T follicular helper cell (primary cell): ENCODE results near the gene TNFSF18.
"Not testable (repeated sequence)": the region's sequence is repeated elsewhere in the genome, so short reads cannot be mapped to it uniquely, and the experiment has no call there.

Source experiments
- DNase-seq: peaks from one replicate; pipeline ENCODE4 v3.0.0-alpha.2; 2020; ENCODE audit warnings: low read depth
- total RNA-seq, 2 experiments: gene quantifications; one replicate each; lab custom pipeline; 2026; lab: John Stamatoyannopoulos, UW

Gene TNFSF18, protein sequence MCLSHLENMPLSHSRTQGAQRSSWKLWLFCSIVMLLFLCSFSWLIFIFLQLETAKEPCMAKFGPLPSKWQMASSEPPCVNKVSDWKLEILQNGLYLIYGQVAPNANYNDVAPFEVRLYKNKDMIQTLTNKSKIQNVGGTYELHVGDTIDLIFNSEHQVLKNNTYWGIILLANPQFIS
- 0 to 0.04 reads per million in 2 experiments for total RNA-seq

DNA sequence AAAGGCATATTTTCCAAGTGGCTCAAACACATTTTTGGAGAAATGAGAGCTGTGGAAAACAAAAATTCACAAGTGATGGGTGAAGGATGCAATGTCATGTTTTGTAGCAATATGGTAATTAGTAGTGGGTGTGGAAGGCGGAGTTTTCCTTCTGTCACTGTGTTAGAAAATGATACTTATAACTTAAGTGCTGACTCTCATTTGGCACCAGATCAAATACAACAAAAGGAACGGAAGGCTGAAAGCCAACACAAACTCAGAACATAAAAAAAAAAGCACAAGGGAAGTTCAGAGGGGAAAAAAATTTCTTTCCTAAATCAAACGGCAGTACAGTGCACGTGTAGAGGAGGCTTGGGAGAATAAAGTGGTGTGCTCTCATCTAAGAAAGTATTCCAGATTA lies at the start of gene TNFSF18:
TSS of gene TNFSF18 (minus strand) at position 77 of the 400 bp plus-strand sequence. CDS start at position 32, 45 bp downstream.
- no peak for DNase-seq

DNA sequence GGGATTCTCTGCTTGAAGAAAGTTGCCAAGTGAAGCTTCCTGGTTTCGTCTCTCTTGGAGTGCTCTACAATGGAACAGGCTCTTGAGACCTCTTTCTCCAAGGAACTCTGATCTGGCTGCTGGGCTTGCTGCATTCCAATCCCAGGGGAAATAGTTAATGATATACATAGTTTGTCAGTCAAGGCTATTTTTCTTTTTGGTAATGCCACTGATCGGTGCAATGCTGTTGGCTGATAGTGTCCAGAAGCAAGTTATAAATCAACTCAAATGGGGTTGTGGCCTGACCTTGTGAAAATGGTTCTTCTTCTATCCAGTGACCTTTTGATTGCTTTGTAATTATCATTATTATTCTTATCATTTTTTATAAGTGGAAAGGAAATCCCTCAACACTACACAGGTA lies 48.4 kb upstream of the TNFSF18 start:
- no peak for DNase-seq

DNA sequence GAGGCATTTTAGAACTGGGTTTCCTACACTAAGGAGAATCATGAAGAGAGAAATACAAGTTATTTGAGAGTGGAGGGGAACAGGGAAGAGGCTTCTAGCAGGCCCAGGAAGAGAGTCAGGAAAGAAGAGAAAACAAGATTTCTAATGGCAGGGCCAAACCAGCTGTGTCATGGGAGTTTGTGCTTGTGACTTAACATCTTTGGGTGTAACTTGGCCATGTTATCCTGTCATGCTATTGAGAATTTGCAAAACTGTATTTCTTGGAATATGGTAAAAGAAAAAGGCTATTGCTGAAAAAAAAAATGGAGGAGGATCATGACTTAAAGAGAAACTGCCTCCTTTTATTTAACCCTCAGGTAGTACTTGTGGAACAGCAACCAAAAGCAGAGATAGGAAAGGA lies 47.4 kb upstream of the TNFSF18 start:
- no peak for DNase-seq

DNA sequence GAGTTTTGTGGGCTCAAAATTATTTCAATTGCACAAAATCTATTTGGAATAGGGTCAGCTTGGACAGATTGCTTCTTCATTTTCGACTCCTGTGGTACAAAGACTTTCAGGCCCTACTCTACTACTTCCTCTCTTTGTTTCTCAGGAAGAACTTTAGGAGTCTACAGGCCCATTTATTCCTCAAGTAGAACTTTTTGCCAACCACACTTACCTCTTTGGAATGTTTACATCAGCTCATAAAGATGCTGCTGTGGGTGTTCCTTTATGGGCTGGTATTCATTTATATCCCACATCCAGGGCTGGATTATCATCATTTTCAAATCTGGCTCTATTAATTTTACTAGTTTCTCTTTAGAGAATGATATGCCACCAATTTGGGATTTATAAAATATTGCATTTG lies 46.3 kb upstream of the TNFSF18 start:
- DNase-seq: no peak

DNA sequence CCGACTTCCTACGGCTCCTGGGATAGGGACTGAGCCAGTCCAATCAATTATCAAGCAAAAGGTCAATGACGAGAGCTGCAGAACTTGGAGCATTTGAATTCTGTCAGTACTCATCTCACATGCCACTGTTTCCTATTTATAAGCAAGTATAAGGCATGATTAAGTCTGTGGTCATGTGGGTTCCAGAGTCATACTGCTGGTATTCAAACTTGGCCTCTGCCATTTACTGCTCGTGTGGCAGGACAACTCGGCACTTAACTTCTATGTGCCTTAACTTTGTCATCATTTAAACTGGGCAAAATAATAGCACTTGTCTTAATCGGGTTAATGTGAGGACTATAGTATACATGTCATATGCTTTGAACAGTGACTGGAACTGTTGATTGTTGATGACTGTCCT lies 44.9 kb upstream of the TNFSF18 start:
- no peak for DNase-seq

- no peak for DNase-seq
These were observed 43.8 kb upstream of the TNFSF18 start for GRCh38 chr1:173094541-173094940.

GRCh38 chr1:173093691-173094445 lies 43.1 kb upstream of the TNFSF18 start:
- DNase-seq: no peak

- no peak for DNase-seq
These were observed 33.6 kb upstream of the TNFSF18 start for GRCh38 chr1:173084292-173084691.

GRCh38 chr1:173082913-173083312 lies 32.2 kb upstream of the TNFSF18 start:
- no peak for DNase-seq

DNA sequence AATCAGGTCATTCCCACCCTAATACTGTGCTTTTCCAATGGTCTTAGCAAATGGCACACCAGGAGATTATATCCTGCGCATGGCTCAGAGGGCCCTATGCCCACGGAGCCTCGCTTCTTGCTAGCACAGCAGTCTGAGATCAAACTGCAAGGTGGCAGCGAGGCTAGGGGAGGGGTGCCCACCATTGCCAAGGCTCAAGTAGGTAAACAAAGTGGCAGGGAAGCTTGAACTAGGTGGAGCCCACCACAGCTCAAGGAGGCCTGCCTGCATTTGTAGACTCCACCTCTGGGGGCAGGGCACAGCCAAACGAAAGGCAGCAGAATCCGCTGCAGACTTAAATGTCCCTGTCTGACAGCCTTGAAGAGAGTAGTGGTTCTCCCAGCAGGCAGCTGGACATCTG lies 23.5 kb upstream of the TNFSF18 start:
- DNase-seq: not testable (repeated sequence)

GRCh38 chr1:173064011-173064410 lies 13.3 kb upstream of the TNFSF18 start:
- DNase-seq: no peak

DNA sequence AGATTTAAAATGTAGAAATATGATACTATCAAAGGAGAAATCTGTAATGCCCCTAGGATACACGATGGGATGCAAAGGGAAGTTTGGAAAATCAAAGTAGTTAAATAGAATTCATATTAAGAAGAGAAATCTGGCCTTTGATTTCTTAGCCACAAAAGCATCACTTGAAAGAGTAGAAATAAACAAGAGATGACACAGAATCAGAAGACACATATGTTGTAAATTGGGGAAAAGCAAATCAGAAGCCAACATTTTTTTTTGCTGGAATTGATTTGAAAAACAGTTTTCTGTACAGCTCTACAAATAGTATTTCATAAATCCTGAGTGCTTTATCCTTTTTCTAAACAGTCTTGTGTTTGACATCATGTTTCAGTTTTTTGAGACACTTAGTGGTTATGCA lies 12.4 kb upstream of the TNFSF18 start:
- no peak for DNase-seq

DNA sequence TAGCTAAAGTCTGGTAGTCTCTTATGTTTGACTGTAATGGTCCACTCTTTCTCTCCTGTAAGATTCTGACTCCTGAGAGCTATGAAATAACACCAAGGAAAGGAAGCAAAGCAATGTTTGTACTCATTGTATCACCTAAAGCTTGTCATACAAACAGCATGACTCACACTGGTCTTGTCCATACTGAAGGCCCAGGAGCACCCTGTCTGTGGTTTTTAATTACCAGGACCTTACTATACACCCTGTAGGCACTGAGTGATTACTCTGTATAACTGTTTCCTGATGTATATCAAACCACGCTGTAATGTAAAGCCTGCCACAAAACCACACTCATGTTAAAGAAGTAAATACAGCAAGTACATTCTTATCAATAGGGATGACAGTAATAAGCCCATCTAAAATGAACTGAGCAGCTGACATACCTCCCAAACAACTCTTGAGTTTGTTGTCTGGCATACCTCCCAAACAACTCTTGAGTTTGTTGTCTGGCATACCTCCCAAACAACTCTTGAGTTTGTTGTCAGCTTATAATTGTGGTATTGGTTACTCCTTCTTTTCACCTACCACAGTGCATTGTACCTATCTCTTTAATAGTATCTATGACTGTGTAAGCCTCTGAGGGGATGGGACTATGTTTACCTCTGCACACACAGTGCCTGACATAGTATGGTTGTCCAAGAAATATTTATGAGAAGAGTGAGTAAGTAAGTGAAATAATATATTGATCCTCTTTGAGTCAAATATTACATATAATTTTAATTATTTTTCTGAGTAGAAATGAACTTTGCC lies 11.6 kb upstream of the TNFSF18 start:
- no peak for DNase-seq

GRCh38 chr1:173058556-173058955 lies 7.8 kb upstream of the TNFSF18 start:
- DNase-seq: no peak

DNA sequence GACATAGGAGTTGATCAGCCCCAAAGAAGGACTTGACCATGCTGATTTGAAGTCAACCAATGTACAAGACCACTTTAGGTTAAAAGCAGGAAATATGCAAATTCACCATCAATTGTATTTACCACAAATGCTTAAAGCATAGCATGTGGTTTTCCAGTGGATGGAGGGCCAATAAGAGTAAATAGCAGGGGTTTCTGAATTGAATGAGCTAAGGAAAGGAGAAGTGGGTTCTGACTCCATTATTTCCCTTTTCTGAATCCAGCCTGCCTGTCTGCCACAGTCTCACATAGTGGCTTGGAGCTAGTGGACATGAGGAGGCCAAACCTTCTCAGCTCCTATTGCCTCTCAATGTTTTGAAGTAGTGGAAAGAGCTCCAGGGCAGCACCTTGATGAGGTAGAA lies 7.2 kb upstream of the TNFSF18 start:
- no peak for DNase-seq

GRCh38 chr1:173056365-173056764 lies 5.6 kb upstream of the TNFSF18 start:
- no peak for DNase-seq

DNA sequence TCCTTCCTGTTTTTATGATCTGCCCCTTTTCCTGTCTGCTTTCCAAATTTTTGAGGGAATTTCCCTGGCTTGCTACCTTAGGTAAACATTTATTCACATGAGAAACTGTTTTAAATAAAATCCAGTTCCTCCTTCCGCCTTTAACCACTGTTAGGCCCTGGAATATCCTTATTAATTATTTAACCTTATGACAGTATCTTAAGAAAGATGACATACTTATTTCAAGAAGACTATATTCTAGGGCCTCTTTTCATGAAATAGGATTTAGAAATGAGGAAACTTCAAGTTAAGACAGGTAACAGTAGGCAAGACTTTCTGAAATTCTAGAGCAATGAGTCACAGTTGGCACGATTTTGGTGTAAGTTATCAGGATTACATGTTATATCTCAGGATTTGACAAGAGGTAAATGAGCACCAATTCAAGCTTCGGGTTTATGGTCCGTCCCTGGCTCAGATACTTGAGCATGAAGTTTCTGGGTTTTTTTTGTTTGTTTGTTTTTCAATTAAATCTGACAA lies 2.0 kb upstream of the TNFSF18 start:
- no peak for DNase-seq

- DNase-seq: no peak
These were observed 1.5 kb downstream of the TNFSF18 start for GRCh38 chr1:173049322-173049633.

DNA sequence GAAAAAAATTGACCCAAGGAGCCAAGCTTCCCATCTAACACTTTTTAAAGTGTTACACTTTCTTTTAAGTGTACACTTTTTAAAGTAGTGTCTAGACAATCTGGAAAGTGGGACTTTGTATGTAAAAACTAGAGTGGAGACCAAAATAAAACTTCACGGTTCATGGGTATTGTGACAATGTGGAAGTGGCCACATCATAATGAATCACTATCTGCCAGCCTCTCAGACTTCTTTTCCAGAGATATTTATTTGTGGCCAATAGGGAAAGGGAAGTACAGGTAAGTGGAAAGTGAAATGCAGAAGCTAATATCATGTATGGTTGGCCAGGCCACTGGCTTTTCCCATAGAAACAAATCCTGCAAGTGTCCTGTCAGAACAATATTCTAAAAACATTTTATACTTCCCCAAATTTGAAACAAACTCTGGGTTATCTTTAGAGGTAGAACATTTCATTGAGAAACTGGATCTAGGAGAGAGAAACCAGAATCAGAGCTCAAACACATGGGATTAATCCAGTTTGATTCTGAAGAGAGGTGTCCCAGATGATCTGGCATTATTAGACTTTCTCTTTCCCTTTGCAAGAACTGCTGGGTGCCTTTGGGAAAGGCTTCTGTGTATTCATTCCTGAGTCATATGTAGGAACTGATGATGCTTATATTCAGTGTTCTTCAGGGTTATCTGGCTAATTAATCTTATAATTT lies 2.0 kb downstream of the TNFSF18 start:
- DNase-seq: no peak

GRCh38 chr1:173044656-173045055 lies 6.1 kb downstream of the TNFSF18 start:
- DNase-seq: no peak

DNA sequence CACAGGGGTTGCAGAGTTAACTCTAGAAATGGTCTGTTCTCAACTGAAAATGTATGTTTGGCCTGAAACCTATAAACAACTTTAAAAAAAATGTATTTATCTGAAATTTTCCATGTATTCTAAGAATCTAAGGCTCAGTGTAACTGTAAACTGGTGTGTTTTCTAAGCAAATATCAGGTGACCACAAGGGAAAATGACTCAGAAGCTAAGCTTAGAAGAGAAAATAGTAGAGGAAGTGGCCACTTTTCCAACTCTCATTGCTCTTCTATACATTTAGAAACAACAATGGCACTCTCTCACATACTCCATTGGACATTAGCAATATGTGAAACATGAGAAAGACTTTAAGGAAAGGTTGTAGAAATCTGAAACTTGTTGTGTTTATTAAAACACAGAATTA lies 7.5 kb downstream of the TNFSF18 start:
- no peak for DNase-seq

GRCh38 chr1:173042806-173043205 lies 7.9 kb downstream of the TNFSF18 start:
- no peak for DNase-seq
